Activated CD4-positive, alpha-beta T cell treated with anti-CD3 and anti-CD28 coated beads, Interleukin-2, amount 50 U/mL, for 16 hours (primary cell): ENCODE data around the gene HERC4.
A peak's percentile ranks its signal among the peaks of the same experiment; 100 is the strongest.
"Not testable (repeated sequence)": the region's sequence is repeated elsewhere in the genome, so short reads cannot be mapped to it uniquely, and the experiment has no call there.

Source experiments
- DNase-seq: peaks from one replicate; pipeline ENCODE4 v3.0.0-alpha.2; 2020

Gene HERC4

GRCh38 chr10:68043030-68043429 is 32.1 kb downstream of the HERC4 start:
- DNase-seq, result peak; percentile 26

- no peak for DNase-seq
Measured at GRCh38 chr10:68032113-68032512, 43.0 kb downstream of the HERC4 start.

GRCh38 chr10:68027429-68027828 is 47.7 kb downstream of the HERC4 start:
- DNase-seq, result no peak

DNA sequence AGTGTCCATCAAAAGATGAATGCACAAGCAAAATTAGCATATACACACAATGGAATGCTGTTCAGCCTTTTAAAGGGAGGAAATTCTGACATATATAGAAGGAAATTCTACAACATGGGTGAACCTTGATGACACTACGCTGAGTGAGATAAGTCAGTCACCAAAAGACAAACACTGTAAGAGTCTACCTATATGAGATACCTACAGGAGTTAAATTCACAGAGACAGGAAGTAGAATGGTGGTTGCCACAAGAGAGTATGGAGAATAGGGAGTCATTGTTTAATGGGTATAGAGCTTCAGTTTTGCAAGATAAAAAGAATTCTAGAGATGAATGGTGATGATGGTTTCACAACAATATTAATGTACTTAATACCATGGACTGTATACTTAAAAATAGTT is 51.8 kb downstream of the HERC4 start:
- no peak for DNase-seq

- DNase-seq, result not testable (repeated sequence)
Measured at GRCh38 chr10:68022324-68022723, 52.8 kb downstream of the HERC4 start.

DNA sequence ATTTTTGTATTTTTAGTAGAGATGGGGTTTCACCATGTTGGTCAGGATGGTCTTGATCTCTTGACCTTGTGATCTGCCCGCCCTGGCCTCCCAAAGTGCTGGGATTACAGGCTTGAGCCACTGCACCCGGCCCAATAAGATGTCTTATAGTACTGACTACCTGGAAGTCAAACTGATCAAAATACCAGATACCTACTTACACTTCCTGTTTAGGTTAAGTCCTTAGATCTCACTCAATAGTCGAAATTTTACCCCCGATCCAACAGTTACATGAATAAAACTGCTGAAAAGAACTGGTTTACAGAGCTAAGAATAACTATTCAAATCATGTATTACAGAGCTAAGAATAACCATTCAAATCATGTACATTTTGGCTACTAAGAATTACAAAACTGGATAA is 58.6 kb downstream of the HERC4 start:
- not testable (repeated sequence) for DNase-seq

- no peak for DNase-seq
Measured at GRCh38 chr10:68010426-68010940, 64.6 kb downstream of the HERC4 start.

GRCh38 chr10:68007356-68007755 is 67.7 kb downstream of the HERC4 start:
- no peak for DNase-seq

DNA sequence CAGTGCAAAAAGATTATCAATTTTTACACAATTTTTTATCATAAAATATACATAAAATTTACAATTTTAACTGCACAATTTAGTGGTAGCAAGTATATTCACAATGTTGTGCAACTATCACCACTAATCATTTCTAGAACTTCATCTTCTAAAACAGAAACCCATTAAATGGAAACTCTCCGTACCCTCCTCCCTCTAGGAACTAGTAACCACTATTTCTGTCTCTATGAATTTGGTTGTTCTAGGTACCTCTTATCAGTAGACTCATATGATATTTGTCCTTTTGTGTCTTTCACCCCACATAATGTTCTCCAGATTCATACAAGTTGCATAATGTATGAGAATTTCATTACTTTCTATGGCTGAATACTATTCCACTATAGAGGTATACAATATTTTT is 73.5 kb downstream of the HERC4 start:
- DNase-seq, result peak; percentile 38

- DNase-seq, result no peak
Measured at GRCh38 chr10:68001000-68001399, 74.1 kb downstream of the HERC4 start.

GRCh38 chr10:67990093-67990492 is 85.0 kb downstream of the HERC4 start:
- no peak for DNase-seq

DNA sequence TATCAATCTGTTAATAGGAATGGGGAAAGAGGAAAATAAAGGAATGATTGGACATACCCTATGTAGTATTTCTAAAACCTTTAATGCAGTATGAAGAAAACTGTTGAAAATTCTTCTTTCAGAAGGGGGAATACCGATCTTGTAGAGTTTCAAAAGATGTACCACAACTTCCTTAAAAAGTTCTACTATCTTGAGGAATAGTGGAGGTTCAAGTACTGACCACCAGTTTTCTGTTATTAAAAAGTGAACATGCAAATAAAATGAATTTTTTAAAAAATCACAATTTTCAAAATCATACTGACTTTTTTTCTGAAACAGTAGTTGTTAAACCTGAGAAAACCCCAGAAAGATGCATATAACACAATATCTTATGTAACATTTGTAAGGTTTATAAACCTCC is 86.5 kb downstream of the HERC4 start:
- DNase-seq, result no peak

- not testable (repeated sequence) for DNase-seq
Measured at GRCh38 chr10:67982603-67983002, 92.5 kb downstream of the HERC4 start.

- peak; percentile 19 for DNase-seq
Measured at GRCh38 chr10:67978749-67979148, 96.3 kb downstream of the HERC4 start.

DNA sequence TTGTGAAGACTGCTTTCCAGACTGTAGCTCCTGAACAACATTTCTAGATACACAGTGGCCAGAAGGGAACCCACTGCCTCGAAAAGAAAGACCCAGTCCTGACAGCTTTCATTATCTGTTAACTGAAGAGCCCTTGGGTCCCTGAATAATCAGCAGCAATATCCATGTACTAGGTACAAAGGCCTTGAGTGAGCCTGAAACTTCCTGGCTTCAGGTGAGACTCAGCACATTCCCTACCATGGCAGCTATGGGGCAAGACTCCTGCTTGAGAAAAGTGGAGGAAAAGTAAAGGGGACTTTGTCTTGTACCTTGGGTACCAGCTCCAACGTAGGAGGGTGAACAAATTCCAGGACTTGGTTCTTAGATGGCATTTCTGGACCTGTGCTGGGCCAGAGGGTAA is 97.8 kb downstream of the HERC4 start:
- DNase-seq, result no peak

DNA sequence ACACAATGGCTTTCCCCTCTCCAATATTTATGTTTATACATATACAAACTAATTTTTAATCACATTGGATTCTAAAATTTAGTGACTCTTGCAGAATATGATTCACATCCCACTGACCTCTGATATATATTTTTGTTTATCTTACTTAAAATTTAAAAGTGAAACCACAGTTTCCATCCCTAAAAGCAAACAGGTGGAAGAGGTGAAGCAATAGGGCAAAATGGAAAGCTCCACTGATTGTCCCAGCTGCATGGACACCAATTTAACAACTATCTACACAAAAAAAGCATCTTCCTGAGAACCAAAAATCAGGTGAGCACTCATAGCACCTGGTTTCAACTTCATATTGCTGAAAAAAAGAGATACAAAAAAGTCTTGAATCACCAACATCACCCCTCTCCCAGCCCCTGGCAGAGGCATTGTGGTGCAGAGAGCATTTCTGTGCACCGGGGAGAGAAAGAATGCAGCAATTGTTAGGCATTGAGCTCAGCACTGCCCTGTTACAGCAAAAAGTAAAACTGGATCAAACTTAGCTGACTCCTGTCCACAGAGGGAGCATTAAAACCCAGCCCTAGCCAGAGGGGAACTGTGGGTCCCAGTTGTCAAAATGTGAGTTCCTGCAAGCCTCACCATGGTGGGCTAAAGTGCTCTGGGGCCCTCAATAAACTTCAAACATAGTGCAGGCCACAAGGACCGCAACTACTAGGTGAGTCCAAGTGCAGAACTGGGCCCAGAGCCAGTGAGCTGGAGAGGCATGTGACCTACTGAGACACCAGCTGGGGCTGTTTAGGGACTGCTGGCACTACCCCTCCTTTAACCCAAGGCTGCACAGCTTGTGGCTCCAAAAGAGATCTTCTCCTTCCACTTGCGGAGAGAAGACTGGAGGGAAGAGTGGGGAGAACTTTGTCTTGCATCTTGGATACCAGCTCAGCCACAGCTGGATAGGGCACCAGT is 98.5 kb downstream of the HERC4 start:
- DNase-seq, result no peak

GRCh38 chr10:67975871-67976270 is 99.2 kb downstream of the HERC4 start:
- no peak for DNase-seq

GRCh38 chr10:67971311-67971710 is 103.8 kb downstream of the HERC4 start:
- DNase-seq, result no peak

DNA sequence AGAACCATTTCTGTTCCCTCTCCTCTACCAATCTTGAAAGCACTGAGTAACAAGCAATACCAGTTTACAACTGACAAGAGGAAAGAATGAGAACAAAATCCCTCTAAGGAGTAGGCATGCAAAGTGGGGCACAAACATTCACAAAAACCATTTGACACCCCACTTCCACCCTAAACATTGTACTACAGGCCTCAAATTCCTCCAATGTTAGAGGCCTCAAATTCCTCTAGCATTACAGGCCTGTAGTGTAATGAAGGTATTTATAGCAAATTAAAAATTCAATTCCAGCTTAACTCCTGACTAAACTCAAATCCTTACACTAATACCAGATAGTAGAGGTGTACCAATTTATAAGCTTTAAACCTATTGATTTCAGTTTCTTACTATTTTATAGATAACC is 105.2 kb downstream of the HERC4 start:
- no peak for DNase-seq

- not testable (repeated sequence) for DNase-seq
Measured at GRCh38 chr10:67966035-67966434, 109.0 kb downstream of the HERC4 start.

DNA sequence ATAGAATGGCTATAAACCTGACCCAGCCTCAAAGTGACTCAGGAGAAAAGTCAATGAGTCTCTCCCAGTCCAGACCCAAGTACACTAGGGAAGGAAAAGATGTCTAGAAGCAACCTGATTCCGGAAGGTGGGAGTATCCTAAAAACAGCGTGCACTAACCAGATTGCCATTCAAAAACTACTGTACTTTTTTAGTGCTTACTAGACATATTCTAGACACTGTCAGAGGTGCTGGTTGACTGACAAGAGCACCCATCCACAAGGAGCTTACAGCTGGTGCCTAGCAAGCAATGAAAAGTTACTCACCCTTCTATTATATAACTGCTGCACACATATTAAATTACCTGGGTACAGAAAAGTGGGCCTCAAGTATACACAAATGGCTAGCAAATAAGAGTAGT is 109.6 kb downstream of the HERC4 start:
- no peak for DNase-seq

DNA sequence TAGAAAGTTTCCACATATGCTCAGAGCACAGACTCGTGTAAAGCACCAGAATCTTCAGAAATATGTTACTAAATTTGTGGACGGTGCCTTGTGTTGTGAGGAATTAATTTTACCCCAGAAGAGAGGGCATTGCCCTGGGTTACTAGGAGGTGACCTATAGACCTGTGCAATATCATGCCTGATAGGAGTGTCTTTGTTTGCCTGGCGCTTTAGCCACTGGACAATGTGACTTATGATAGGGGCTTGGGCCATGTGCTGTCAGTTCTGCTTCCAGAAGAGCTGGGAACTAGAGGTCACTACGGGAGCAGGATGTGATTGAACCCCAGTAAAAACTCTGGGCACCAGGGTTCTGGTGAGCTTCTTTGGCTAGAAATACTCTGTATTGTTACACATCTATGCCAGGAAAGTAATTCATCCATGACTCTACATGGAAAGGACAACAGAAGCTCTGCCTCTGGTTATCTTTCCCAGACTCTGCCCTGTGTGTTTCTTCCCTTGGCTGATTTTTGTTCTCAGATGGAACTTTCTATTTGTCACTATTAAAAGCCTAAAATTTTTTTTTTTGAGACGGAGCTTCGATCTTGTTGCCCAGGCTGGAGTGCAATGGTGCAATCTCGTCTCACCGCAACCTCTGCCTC is 115.1 kb downstream of the HERC4 start:
- no peak for DNase-seq

DNA sequence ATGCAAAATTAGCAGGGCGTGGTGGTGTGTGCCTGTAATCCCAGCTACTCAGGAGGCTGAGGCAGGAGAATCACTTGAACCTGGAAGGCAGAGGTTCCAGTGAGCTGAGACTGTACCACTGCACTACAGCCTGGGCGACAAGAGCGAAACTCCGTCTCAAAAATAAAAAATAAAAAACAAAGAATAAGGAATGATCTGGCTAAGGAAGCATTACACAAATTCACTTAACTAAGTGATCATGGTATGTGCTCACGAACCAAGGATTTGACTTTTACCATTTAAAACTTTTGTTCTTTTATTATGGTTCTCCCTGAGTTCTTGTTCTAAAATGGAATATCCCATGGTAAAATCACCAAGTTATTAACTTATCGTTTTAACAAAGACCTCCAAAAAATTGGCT is 119.5 kb downstream of the HERC4 start:
- no peak for DNase-seq

GRCh38 chr10:67943917-67944316 is 131.2 kb downstream of the HERC4 start:
- DNase-seq, result no peak
